Measurements from ENCODE around the gene ATP8B1.

- TF ChIP-seq CTCF (IDR thresholded peaks at IDR 0.05) = no peak
- TF ChIP-seq POLR2A (IDR thresholded peaks at IDR 0.05) = no peak
These were observed 14.0 kb downstream of the ATP8B1 start for GRCh38 chr18:57789090-57789489.

Measured in body of pancreas (tissue), 4 donors.